ENCODE measurements around the gene UBE3C. TPM values are rescaled to one million over a fixed set of nuclear protein-coding genes. Genes with fewer than 3 reads are reported as not detected.
A peak's percentile ranks its signal among the peaks of the same experiment; 100 is the strongest.

Gene UBE3C
- total and polyA plus RNA-seq, 10 donors = 9.7 to 81.6 (median 59.1) TPM

- no peak overlapping the region for H3K27ac ChIP-seq
- no peak overlapping the region for H3K4me3 ChIP-seq
- DNase-seq = peak; percentile 17
- H3K4me1 ChIP-seq = no peaks in the 10 kb centered on the region
- intact Hi-C loops (cut with DNase I; ENCODE audit: low total_unique reads) = no loop called here
- 82 to 87% (median 84%) methylated on average over 9 of the region's 9 CpGs for WGBS, 5 donors
- H3K9me3 ChIP-seq = peaks cover 0 to 54% (median 25%) of the 10 kb centered on the region in 8 donors
- peaks cover 0 to 61% (median 0%) of the 10 kb centered on the region in 7 donors for H3K27me3 ChIP-seq (replicated peaks in 1 of 7)
- H3K36me3 ChIP-seq = no peaks in the 10 kb centered on the region
- TF ChIP-seq POLR2AphosphoS5 (IDR thresholded peaks at IDR 0.05) (no peak), POLR2A (IDR thresholded peaks at IDR 0.05) (no peak)
- TF ChIP-seq, protein P1, sequence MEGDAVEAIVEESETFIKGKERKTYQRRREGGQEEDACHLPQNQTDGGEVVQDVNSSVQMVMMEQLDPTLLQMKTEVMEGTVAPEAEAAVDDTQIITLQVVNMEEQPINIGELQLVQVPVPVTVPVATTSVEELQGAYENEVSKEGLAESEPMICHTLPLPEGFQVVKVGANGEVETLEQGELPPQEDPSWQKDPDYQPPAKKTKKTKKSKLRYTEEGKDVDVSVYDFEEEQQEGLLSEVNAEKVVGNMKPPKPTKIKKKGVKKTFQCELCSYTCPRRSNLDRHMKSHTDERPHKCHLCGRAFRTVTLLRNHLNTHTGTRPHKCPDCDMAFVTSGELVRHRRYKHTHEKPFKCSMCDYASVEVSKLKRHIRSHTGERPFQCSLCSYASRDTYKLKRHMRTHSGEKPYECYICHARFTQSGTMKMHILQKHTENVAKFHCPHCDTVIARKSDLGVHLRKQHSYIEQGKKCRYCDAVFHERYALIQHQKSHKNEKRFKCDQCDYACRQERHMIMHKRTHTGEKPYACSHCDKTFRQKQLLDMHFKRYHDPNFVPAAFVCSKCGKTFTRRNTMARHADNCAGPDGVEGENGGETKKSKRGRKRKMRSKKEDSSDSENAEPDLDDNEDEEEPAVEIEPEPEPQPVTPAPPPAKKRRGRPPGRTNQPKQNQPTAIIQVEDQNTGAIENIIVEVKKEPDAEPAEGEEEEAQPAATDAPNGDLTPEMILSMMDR (IDR thresholded peaks at IDR 0.05 in 8 of 11, conservative IDR thresholded peaks at IDR 0.05 in 3 of 11) = no peak
Measured at GRCh38 chr7:157111311-157111710, 27.4 kb upstream of the UBE3C start.

DNA sequence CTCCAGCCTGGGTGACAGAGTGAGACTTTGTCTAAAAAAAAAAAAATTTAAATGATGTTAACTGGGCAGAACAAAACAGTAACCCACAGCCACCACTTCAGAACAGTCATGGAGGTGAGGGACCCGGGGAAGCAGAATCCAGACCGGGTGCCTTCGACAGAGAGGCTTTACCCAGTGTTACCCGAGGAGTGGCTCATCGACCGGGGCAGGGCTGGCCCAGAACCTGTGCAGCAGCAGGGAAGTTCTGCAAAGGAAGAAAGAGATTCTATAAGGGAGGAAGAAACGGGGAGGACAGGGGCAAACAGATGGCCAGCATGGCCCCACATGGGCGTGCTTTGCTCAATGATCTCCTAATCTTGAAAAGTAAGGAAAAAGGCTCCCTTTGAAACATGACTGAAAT is 26.0 kb upstream of the UBE3C start:
- intact Hi-C loops (cut with DNase I; ENCODE audit: low total_unique reads) = no loop called here

DNA sequence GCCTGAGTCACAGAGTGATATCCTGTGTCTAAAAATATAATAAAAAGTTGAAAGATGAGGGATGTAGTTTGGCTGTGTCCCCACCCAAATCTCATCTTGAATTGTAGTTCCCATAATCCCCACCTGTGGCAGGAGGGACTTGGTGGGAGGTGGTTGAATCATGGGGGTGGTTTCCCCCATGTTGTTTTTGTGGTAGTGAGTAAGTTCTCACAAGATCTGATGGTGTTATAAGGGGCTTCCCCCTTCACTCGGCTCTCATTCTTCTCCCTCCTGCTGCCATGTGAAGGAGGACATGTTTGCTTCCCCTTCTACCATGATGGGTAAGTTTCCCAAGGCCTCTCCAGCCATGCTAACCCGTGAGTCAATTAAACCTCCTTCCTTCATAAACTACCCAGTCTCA is 25.1 kb upstream of the UBE3C start:
- intact Hi-C loops (cut with DNase I; ENCODE audit: low total_unique reads) = no loop called here

More for the DNA sequence above, 26.0 kb upstream of the UBE3C start:
- DNase-seq = peak; percentile 37
- 87 to 92% (median 88%) methylated on average over 8 of the region's 8 CpGs for WGBS, 5 donors
- H3K4me1 ChIP-seq = no peaks in the 10 kb centered on the region
- peaks cover 0 to 47% (median 27%) of the 10 kb centered on the region in 8 donors for H3K9me3 ChIP-seq
- TF ChIP-seq POLR2A (IDR thresholded peaks at IDR 0.05) (no peak), POLR2AphosphoS5 (IDR thresholded peaks at IDR 0.05) (no peak)
- TF ChIP-seq, protein P1 (IDR thresholded peaks at IDR 0.05 in 8 of 11, conservative IDR thresholded peaks at IDR 0.05 in 3 of 11) = no peak
- no peaks in the 10 kb centered on the region for H3K36me3 ChIP-seq
- no peak overlapping the region for H3K27ac ChIP-seq
- peaks cover 0 to 50% (median 0%) of the 10 kb centered on the region in 7 donors for H3K27me3 ChIP-seq (replicated peaks in 1 of 7)
- no peak overlapping the region for H3K4me3 ChIP-seq

DNA sequence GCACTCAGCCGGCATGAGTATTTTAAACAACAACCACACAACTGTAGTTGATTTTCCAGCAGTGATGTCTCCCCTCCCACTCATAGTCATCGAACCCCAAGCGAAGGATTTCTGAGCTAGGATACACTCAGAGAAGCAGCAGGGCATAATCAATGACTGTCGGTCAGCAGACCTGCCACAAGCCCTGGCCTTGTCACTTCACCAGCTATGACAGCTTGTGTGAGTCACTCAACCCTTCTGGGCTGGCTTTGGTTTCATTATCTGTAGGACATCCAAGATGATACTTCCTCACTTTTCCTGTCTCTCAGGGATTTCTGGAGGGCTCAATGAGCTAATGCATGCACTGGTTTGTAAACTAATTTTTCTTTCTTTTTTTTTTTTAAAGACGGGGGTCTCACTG is 22.0 kb upstream of the UBE3C start:
- 85 to 94% (median 91%) methylated on average over 5 of the region's 5 CpGs for WGBS, 5 donors
- intact Hi-C loops (cut with DNase I; ENCODE audit: low total_unique reads) = no loop called here

More for the DNA sequence above, 25.1 kb upstream of the UBE3C start:
- Histone ChIP-seq H3K4me3 (no peak overlapping the region), H3K36me3 (no peaks in the 10 kb centered on the region), H3K9me3 (peaks cover 0 to 42% (median 28%) of the 10 kb centered on the region in 8 donors), H3K27ac (no peak overlapping the region), H3K27me3 (replicated peaks in 1 of 7) (peaks cover 0 to 43% (median 0%) of the 10 kb centered on the region in 7 donors), H3K4me1 (no peaks in the 10 kb centered on the region)
- DNase-seq = peak; percentile 16
- WGBS, 5 donors = 49 to 74% (median 58%) methylated on average over 2 of the region's 2 CpGs
- TF ChIP-seq POLR2AphosphoS5 (IDR thresholded peaks at IDR 0.05) (no peak), POLR2A (IDR thresholded peaks at IDR 0.05) (no peak)
- TF ChIP-seq, protein P1 (IDR thresholded peaks at IDR 0.05 in 8 of 11, conservative IDR thresholded peaks at IDR 0.05 in 3 of 11) = no peak

More for the DNA sequence above, 22.0 kb upstream of the UBE3C start:
- H3K27me3 ChIP-seq (replicated peaks in 1 of 7) = peaks cover 0 to 18% (median 0%) of the 10 kb centered on the region in 7 donors
- TF ChIP-seq POLR2AphosphoS5 (IDR thresholded peaks at IDR 0.05) (no peak), POLR2A (IDR thresholded peaks at IDR 0.05) (no peak)
- TF ChIP-seq, protein P1 (IDR thresholded peaks at IDR 0.05 in 8 of 11, conservative IDR thresholded peaks at IDR 0.05 in 3 of 11) = no peak
- peaks cover 0 to 31% (median 20%) of the 10 kb centered on the region in 8 donors for H3K9me3 ChIP-seq
- no peaks in the 10 kb centered on the region for H3K36me3 ChIP-seq
- DNase-seq = no peak
- no peaks in the 10 kb centered on the region for H3K4me1 ChIP-seq
- no peak overlapping the region for H3K27ac ChIP-seq
- H3K4me3 ChIP-seq = no peak overlapping the region

All from spleen (tissue), 11 donors.